GM19397 (cell line): ENCODE data around the gene HERC2.
"Not testable (repeated sequence)": the region's sequence is repeated elsewhere in the genome, so short reads cannot be mapped to it uniquely, and the experiment has no call there.

Source experiments
- ATAC-seq: cut with Tn5 transposase; IDR thresholded peaks from one replicate; pipeline ENCODE4 v1.9.1; 2021; ENCODE audit warnings: mild to moderate bottlenecking, moderate library complexity; ENCODE audit not compliant: unreplicated experiment

Gene HERC2

GRCh38 chr15:28136236-28136904 lies 185.6 kb downstream of the HERC2 start:
- peak; percentile 100 for ATAC-seq

DNA sequence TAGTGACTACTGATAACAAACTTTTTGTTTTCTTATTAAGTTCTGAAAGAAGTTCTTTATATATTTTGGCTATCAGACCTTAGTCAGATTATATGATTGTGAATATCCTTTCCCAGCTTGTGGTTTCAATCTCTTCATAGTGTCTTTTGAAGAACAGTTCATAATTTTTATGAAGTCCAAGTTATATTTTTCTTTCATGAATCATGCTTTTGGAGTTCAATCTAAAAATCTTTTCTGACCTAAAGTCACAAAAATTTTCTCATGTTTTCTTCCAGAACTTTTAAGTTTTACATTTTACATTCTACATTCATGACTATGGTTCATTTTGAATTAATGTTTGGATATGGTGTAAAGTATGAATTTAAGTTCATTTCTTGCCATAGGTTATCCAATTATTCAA lies 188.7 kb downstream of the HERC2 start:
- no peak for ATAC-seq

DNA sequence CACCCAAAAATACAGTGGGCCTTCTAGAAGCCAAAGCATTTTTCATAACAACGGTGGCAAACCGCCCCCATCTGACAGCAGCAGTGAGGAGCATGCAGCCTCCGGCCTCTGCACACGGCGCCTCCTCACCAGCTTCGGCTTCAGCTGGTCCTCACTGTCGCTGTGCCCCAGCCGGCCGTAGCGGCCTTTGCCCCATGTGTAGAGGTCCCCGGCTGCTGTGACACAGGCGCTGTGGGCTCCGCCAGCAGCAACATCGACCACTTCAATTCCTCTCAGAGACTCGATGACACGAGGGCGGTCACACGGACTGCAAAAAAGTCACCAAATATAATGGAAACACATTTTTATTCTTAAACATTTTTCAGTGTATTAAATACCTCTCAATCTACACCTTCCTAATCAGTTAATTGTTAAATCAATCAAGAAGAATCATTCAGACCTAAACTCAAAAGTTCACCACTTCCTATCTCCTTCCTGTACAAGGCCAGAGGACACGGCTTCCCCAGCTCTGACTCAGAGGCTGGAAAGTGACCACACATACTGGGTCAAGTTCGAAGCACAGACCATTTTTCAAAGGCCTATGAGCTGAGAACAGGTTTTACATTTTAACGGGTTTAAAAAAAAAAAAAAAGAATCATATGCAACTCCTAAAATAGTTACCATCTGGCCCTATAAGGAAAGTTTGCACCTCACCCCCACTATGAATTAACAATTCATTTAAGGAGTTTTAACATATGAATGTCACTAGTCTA lies 189.3 kb downstream of the HERC2 start:
- no peak for ATAC-seq

- no peak for ATAC-seq
Observed at GRCh38 chr15:28131946-28132345, 190.0 kb downstream of the HERC2 start.

- ATAC-seq = no peak
Observed at GRCh38 chr15:28131400-28131799, 190.6 kb downstream of the HERC2 start.

DNA sequence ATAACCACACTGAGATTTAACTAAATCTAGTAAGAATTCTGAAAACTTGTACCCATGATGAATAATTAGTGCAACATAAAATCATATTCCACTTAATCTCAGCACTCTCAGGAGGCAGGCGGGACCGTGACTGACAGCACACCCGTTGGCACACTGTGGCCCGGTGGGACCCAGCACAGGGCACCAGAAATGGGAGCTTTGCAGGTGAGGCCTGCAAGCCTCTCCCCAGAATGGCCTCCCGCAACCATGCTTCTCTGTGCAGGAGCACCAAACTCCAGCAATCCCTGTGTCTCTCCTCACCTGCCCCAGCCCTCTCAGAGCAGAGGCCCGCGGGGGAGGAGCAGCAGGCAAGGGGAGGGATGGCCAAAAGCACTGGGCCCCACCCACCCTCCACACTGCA lies 191.3 kb downstream of the HERC2 start:
- ATAC-seq = no peak

- no peak for ATAC-seq
Observed at GRCh38 chr15:28129231-28129848, 192.6 kb downstream of the HERC2 start.

GRCh38 chr15:28128031-28128430 lies 193.9 kb downstream of the HERC2 start:
- ATAC-seq = no peak

DNA sequence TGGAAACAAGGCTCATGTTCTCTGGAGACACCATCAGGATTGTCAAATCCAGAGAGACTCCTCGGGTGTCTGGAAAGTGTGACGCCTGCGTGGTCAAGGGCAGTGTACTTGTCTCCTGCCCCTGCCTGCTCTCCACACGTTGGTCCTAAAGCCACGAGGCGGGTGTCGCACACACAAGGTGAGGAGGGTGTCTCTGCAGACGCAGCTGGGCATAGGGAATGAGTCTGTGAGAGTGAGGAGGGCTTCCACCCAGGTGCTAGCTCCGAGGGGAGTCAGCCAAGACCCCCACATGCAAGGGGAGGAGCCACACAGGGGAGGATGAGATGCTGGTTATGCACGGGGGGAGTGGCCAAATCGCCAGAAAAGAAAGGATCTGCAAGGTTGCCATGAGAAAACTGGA lies 194.9 kb downstream of the HERC2 start:
- ATAC-seq = no peak

DNA sequence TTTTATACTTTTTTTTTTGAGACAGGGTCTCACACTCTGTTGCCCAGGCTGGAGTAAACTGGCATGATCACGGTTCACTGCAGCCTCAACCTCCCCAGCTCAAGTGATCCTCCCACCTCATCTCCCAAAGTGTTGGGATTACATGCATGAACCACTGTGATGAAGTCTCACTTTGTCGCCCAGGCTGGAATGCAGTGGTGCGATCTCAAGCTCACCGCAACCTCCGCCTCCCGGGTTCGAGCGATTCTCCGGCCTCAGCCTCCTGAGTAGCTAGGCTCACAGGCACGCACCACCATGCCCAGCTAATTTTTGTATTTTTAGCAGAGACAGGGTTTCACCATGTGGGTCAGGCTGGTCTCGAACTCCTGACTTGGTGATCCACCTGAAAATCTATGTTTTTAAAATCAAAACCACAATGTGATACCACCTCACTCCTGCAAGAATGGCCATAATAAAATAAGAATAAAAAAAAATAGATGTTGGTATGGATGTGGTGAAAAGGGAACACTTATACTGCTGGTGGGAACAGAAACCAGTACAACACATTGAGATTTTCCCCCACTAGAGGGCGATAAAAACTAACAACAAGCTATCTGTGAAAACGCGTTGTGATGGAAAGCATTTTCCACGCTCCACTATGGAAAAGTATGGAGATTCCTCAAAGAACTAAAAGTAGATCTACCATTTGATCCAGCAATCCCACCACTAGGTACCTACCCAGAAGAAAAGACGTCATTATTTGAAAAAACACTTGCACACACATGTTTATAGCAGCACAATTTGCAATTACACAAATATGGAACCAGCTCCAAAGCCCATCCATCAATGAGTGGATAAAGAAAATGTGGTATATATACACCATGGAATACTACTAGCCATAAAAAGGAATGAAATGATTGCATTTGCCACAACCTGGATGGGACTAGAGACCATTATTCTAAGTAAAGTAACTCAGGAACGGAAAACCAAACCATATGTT lies 196.0 kb downstream of the HERC2 start:
- ATAC-seq = no peak

GRCh38 chr15:28124841-28125240 lies 197.1 kb downstream of the HERC2 start:
- no peak for ATAC-seq

DNA sequence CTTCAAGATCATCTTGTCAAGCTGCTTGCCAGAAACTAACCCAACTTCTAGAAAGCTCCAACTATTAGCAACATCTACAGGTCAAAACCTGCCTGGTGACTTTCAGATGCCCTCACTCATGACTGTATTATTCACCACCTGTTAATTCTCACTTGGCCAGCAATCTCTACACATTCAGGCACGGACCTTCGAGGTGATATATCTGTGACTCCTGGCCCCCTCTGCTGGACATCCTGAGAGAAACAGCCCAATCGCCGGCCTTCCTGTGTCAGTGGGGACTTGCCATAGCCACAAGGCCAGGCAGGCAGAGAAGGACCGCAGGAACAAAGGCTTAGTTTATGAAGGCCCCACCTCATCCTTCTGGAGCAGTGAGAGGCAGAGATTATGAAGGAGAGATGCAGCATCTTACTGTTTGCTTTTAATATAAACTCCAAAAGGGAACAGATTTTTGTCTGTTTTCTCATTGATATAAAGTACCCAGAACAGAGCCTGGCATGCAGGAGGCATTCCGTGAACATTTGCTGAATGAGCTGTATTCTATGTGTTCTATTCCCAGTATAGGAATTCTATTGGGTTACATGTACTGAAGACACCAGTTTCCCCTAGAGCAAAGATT lies 198.5 kb downstream of the HERC2 start:
- ATAC-seq = no peak

- no peak for ATAC-seq
Observed at GRCh38 chr15:28122038-28122949, 199.7 kb downstream of the HERC2 start.

DNA sequence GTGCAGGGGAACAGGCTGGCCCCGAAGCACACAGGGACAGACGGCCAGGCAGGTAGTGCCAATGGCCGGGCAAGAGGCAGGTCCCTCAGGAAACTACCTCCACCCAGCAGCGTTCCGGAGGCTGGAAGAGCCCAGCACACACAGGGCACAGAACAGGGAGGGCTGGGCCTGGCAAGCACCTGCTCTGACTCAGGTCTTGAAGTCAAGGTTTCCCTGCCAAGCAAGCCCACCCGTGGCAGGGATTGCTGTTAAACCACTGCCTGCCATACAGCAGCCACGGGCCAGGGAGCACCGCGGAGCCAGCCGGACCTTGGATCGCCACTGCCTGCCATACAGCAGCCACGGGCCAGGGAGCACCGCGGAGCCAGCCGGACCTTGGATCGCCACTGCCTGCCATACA lies 200.4 kb downstream of the HERC2 start:
- not testable (repeated sequence) for ATAC-seq

- no peak for ATAC-seq
Observed at GRCh38 chr15:28120359-28120640, 201.7 kb downstream of the HERC2 start.

DNA sequence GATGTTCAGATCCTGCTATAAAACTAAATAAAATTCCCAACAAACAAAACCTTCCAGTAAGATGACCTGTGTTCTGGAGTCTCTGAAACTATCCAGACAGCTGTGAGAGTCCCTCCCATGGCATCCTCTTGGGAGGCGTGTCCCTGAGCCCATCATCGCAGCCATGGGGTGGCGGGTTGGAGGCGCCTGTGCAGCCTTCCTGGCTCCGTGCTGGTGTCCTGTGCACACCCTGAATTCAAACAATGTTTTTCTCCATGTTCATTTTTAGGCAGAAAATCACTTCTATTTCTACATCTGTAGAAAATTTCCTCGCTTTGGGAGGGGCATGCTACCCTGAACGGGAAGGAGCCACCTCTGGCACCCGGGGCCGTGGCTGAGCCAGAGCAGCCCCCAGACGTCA lies 203.4 kb downstream of the HERC2 start:
- ATAC-seq = no peak

GRCh38 chr15:28118083-28118482 lies 203.9 kb downstream of the HERC2 start:
- no peak for ATAC-seq

DNA sequence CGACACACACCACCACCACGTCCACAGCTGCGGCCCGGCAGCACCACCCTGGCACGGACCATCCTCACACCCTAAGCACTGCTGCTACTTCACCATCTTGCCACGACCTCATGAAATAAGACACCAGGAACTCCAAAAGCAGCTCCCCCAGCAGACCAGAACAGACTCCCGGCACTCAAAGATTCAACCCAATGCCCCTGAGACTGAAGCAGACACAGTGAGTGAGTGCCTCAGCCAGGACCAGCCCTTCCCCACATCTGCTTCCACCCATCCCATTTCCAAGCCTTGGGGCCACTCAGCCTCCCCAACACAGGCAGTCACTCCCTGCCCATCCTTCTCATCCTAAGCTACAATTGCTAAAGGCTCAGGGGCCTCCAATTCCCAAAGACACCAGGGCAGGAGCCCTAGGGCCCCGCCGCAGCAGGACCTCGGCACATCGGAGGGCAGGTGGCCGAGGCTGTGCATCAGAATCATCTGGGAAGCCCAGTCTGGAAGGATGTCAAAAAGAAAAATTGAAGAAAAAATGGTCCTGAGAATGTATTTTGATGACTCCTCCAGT lies 204.5 kb downstream of the HERC2 start:
- ATAC-seq = no peak
